Measurements from ENCODE around the gene COX7A2L.
"Not testable (repeated sequence)": the region's sequence is repeated elsewhere in the genome, so short reads cannot be mapped to it uniquely, and the experiment has no call there.

Gene COX7A2L

DNA sequence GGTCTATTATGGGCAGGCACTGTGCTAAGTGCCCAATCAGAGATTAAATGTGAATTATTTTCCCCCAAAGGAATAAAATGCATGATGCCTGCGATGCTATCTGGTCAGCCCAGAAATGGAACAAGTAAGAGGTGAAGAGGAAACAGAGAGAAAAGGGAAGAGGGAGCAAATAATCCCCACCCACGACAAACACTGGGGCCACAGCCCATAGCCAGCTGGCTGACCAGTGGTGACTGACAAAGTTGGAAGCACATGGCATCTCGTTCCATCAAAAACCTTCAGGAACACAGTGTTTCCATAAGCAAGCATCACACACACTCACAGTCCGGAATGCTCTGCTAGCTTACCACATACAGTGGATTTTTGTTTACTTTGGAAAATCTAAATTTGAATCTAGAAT lies 21.1 kb upstream of the COX7A2L start:
- no peak overlapping the region for H2BK120ac ChIP-seq (ENCODE audit: low read depth, low read length)
- no peak overlapping the region for H2BK15ac ChIP-seq (ENCODE audit: low read depth, poor library complexity, severe bottlenecking)
- H3K4me1 ChIP-seq (ENCODE audit: control insufficient read depth, insufficient read depth, low read depth, low read length), result peaks cover 13% of the 10 kb centered on the region
- H3K18ac ChIP-seq (ENCODE audit: low read depth in 1 of 2, low read length in 2 of 2), result no peak overlapping the region
- no peak overlapping the region for H2AFZ ChIP-seq (ENCODE audit: low read depth, low read length)
- no peak overlapping the region for H2AK5ac ChIP-seq (ENCODE audit: low read length, severe bottlenecking)
- 83% methylated on average over 3 of the region's 4 CpGs for WGBS
- H4K91ac ChIP-seq (ENCODE audit: low read length), result no peak overlapping the region
- H3K36me3 ChIP-seq (ENCODE audit: control insufficient read depth in 1 of 2, insufficient read depth in 2 of 2, low read depth in 1 of 2, low read length in 2 of 2), result no peaks in the 10 kb centered on the region
- no peaks in the 10 kb centered on the region for H3K9me3 ChIP-seq (ENCODE audit: control insufficient read depth, low read length)
- H3K4ac ChIP-seq (ENCODE audit: low read depth in 1 of 2, low read length in 2 of 2), result no peak overlapping the region
- H2BK5ac ChIP-seq (ENCODE audit: low read depth, low read length, poor library complexity, severe bottlenecking), result no peak overlapping the region
- H2BK12ac ChIP-seq (ENCODE audit: low read length in 2 of 2), result no peak overlapping the region
- H3K14ac ChIP-seq (ENCODE audit: low read length in 2 of 2), result no peak overlapping the region
- peaks cover 0 to 16% of the 10 kb centered on the region in 2 experiments for H3K27me3 ChIP-seq (ENCODE audit: control insufficient read depth in 1 of 2, insufficient read depth in 1 of 2, low read length in 2 of 2)
- no peak overlapping the region for H3K27ac ChIP-seq (ENCODE audit: low read length, poor library complexity, severe bottlenecking)
- no peak overlapping the region for H3K4me3 ChIP-seq (ENCODE audit: insufficient read depth in 1 of 2, low read depth in 1 of 2, low read length in 2 of 2)
- H3K9ac ChIP-seq (ENCODE audit: low read length), result no peak overlapping the region
- H3K4me2 ChIP-seq (ENCODE audit: low read length, poor library complexity, severe bottlenecking), result no peak overlapping the region
- no peak overlapping the region for H3K23ac ChIP-seq (ENCODE audit: low read length in 2 of 2)
- no peak overlapping the region for H4K8ac ChIP-seq (ENCODE audit: low read length)
- DNase-seq, result no peak
- H3K79me1 ChIP-seq (replicated peaks; ENCODE audit: low read length, poor library complexity, severe bottlenecking), result no peaks in the 10 kb centered on the region

DNA sequence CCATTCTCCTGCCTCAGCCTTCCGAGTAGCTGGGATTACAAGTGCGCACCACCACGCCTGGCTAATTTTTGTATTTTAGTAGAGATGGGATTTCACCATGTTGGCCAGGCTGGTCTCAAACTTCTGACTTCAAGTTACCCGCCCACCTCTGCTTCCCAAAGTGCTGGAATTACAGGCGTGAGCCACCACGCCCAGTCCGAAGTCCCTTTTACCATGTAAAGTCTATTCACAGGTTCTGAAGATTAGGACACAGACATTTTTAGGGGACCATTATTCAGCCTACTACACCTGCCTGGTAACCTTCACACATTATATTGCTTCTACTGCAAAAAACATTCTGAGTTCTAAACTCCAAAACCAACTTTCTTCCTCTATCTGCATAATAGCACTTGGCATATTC lies 19.0 kb upstream of the COX7A2L start:
- not testable (repeated sequence) for H3K9me3 ChIP-seq (ENCODE audit: control insufficient read depth, low read length); H3K23ac ChIP-seq (ENCODE audit: low read length in 2 of 2); H2AK5ac ChIP-seq (ENCODE audit: low read length, severe bottlenecking); H2BK5ac ChIP-seq (ENCODE audit: low read depth, low read length, poor library complexity, severe bottlenecking); H3K4ac ChIP-seq (ENCODE audit: low read depth in 1 of 2, low read length in 2 of 2); H2AFZ ChIP-seq (ENCODE audit: low read depth, low read length); H3K36me3 ChIP-seq (ENCODE audit: control insufficient read depth in 1 of 2, insufficient read depth in 2 of 2, low read depth in 1 of 2, low read length in 2 of 2); H3K27ac ChIP-seq (ENCODE audit: low read length, poor library complexity, severe bottlenecking); H2BK120ac ChIP-seq (ENCODE audit: low read depth, low read length); H3K9ac ChIP-seq (ENCODE audit: low read length); H2BK12ac ChIP-seq (ENCODE audit: low read length in 2 of 2); H3K14ac ChIP-seq (ENCODE audit: low read length in 2 of 2); H4K8ac ChIP-seq (ENCODE audit: low read length); H2BK15ac ChIP-seq (ENCODE audit: low read depth, poor library complexity, severe bottlenecking); DNase-seq; H4K91ac ChIP-seq (ENCODE audit: low read length); H3K79me1 ChIP-seq (replicated peaks; ENCODE audit: low read length, poor library complexity, severe bottlenecking); H3K4me2 ChIP-seq (ENCODE audit: low read length, poor library complexity, severe bottlenecking); H3K18ac ChIP-seq (ENCODE audit: low read depth in 1 of 2, low read length in 2 of 2); H3K4me3 ChIP-seq (ENCODE audit: insufficient read depth in 1 of 2, low read depth in 1 of 2, low read length in 2 of 2)
- WGBS, result 96% methylated on average over 7 of the region's 7 CpGs
- H3K4me1 ChIP-seq (ENCODE audit: control insufficient read depth, insufficient read depth, low read depth, low read length), result peaks cover 11% of the 10 kb centered on the region
- peaks cover 0 to 11% of the 10 kb centered on the region in 2 experiments for H3K27me3 ChIP-seq (ENCODE audit: control insufficient read depth in 1 of 2, insufficient read depth in 1 of 2, low read length in 2 of 2)

DNA sequence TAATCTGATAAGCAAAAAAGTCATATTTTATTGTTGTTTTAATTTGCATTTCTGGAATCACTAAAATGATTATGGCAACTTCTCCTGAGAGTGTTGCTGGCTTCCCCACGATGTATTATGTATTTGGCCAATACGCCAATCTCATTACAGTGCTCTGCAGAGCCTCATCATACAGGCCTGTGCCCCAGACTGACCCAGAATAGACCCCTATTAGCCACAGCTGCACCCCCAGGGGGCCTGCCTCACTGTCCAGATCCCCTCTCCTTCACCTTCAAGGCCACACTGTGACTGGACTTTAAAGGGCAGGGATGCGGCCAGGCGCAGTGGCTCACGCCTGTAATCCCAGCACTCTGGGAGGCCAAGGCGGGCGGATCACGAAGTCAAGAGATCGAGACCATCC lies 17.4 kb upstream of the COX7A2L start:
- no peak overlapping the region for H3K4ac ChIP-seq (ENCODE audit: low read depth in 1 of 2, low read length in 2 of 2)
- no peak overlapping the region for H3K9ac ChIP-seq (ENCODE audit: low read length)
- H3K23ac ChIP-seq (ENCODE audit: low read length in 2 of 2), result no peak overlapping the region

DNA sequence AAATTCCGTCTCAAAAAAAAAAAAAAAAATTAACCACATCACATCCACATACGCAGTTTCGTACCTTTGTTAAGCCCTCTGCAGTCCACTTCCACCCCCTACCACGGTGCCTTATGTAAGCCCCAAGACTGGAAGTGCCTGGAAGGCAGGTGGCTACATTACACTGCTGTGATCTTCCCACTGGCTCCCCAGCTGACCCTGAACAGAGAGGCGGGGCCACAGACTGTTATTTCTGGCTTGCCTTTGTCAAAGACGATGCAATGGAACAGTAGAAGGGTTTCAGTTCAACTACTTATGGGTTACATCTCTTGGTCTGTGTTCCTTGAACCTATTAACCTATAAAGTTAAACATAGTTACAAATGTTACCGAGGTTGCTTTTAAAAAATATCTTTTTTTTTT lies 15.7 kb upstream of the COX7A2L start:
- DNase-seq, result no peak
- Histone ChIP-seq H4K8ac (ENCODE audit: low read length) (no peak overlapping the region), H3K4me1 (ENCODE audit: control insufficient read depth, insufficient read depth, low read depth, low read length) (no peaks in the 10 kb centered on the region), H2AK5ac (ENCODE audit: low read length, severe bottlenecking) (no peak overlapping the region), H3K36me3 (ENCODE audit: control insufficient read depth in 1 of 2, insufficient read depth in 2 of 2, low read depth in 1 of 2, low read length in 2 of 2) (no peaks in the 10 kb centered on the region), H3K4ac (ENCODE audit: low read depth in 1 of 2, low read length in 2 of 2) (no peak overlapping the region), H3K9ac (ENCODE audit: low read length) (no peak overlapping the region), H2AFZ (ENCODE audit: low read depth, low read length) (no peak overlapping the region), H2BK12ac (ENCODE audit: low read length in 2 of 2) (no peak overlapping the region), H2BK5ac (ENCODE audit: low read depth, low read length, poor library complexity, severe bottlenecking) (no peak overlapping the region), H3K4me2 (ENCODE audit: low read length, poor library complexity, severe bottlenecking) (no peak overlapping the region), H3K9me3 (ENCODE audit: control insufficient read depth, low read length) (no peaks in the 10 kb centered on the region), H3K27me3 (ENCODE audit: control insufficient read depth in 1 of 2, insufficient read depth in 1 of 2, low read length in 2 of 2) (no peaks in the 10 kb centered on the region), H3K14ac (ENCODE audit: low read length in 2 of 2) (no peak overlapping the region), H2BK120ac (ENCODE audit: low read depth, low read length) (no peak overlapping the region), H3K23ac (ENCODE audit: low read length in 2 of 2) (no peak overlapping the region), H4K91ac (ENCODE audit: low read length) (no peak overlapping the region), H2BK15ac (ENCODE audit: low read depth, poor library complexity, severe bottlenecking) (no peak overlapping the region), H3K27ac (ENCODE audit: low read length, poor library complexity, severe bottlenecking) (no peak overlapping the region), H3K79me1 (replicated peaks; ENCODE audit: low read length, poor library complexity, severe bottlenecking) (no peaks in the 10 kb centered on the region), H3K18ac (ENCODE audit: low read depth in 1 of 2, low read length in 2 of 2) (no peak overlapping the region), H3K4me3 (ENCODE audit: insufficient read depth in 1 of 2, low read depth in 1 of 2, low read length in 2 of 2) (no peak overlapping the region)
- 70% methylated on average over 6 of the region's 7 CpGs for WGBS

More for the DNA sequence above, 17.4 kb upstream of the COX7A2L start:
- Histone ChIP-seq H3K14ac (ENCODE audit: low read length in 2 of 2) (no peak overlapping the region), H4K91ac (ENCODE audit: low read length) (no peak overlapping the region), H3K4me3 (ENCODE audit: insufficient read depth in 1 of 2, low read depth in 1 of 2, low read length in 2 of 2) (no peak overlapping the region), H2BK12ac (ENCODE audit: low read length in 2 of 2) (no peak overlapping the region), H3K27me3 (ENCODE audit: control insufficient read depth in 1 of 2, insufficient read depth in 1 of 2, low read length in 2 of 2) (no peaks in the 10 kb centered on the region), H2AK5ac (ENCODE audit: low read length, severe bottlenecking) (no peak overlapping the region), H3K4me1 (ENCODE audit: control insufficient read depth, insufficient read depth, low read depth, low read length) (peaks cover 8% of the 10 kb centered on the region), H4K8ac (ENCODE audit: low read length) (no peak overlapping the region), H3K79me1 (replicated peaks; ENCODE audit: low read length, poor library complexity, severe bottlenecking) (no peaks in the 10 kb centered on the region), H2BK120ac (ENCODE audit: low read depth, low read length) (no peak overlapping the region), H3K18ac (ENCODE audit: low read depth in 1 of 2, low read length in 2 of 2) (no peak overlapping the region), H3K4me2 (ENCODE audit: low read length, poor library complexity, severe bottlenecking) (no peak overlapping the region), H3K9me3 (ENCODE audit: control insufficient read depth, low read length) (no peaks in the 10 kb centered on the region), H2BK5ac (ENCODE audit: low read depth, low read length, poor library complexity, severe bottlenecking) (no peak overlapping the region), H2AFZ (ENCODE audit: low read depth, low read length) (no peak overlapping the region), H3K27ac (ENCODE audit: low read length, poor library complexity, severe bottlenecking) (no peak overlapping the region), H2BK15ac (ENCODE audit: low read depth, poor library complexity, severe bottlenecking) (no peak overlapping the region), H3K36me3 (ENCODE audit: control insufficient read depth in 1 of 2, insufficient read depth in 2 of 2, low read depth in 1 of 2, low read length in 2 of 2) (no peaks in the 10 kb centered on the region)
- WGBS, result 96% methylated on average over 2 of the region's 9 CpGs
- DNase-seq, result no peak
